ENCODE data around the gene CADM3.

CADM3 gene

GRCh38 chr1:159141584-159142390, 29.6 kb upstream of the CADM3 start:
- no peaks in the 10 kb centered on the region for H3K27me3 ChIP-seq (ENCODE audit: control insufficient read depth, insufficient read depth, low read length)
- H2AFZ ChIP-seq: no peak overlapping the region
- no peaks in the 10 kb centered on the region for H3K79me2 ChIP-seq
- no peak overlapping the region for H3K9ac ChIP-seq
- H3K36me3 ChIP-seq (ENCODE audit: control insufficient read depth, insufficient read depth, low read length): no peaks in the 10 kb centered on the region
- H3K4me1 ChIP-seq: no peaks in the 10 kb centered on the region
- no peak overlapping the region for H3K4me3 ChIP-seq (ENCODE audit: low read depth, low read length)
- H3K4me2 ChIP-seq (ENCODE audit: low read length): no peak overlapping the region
- H3K9me3 ChIP-seq (ENCODE audit: control insufficient read depth, low read length): peaks cover 3% of the 10 kb centered on the region
- no peak overlapping the region for H3K27ac ChIP-seq
- no peak for TF ChIP-seq CTCF (IDR thresholded peaks at IDR 0.05)

GRCh38 chr1:159142391-159142663, 29.1 kb upstream of the CADM3 start:
- Histone ChIP-seq H3K27ac (no peak overlapping the region), H3K27me3 (ENCODE audit: control insufficient read depth, insufficient read depth, low read length) (no peaks in the 10 kb centered on the region), H3K4me3 (ENCODE audit: low read depth, low read length) (no peak overlapping the region), H3K4me1 (no peaks in the 10 kb centered on the region), H3K9ac (no peak overlapping the region), H3K4me2 (ENCODE audit: low read length) (no peak overlapping the region), H3K79me2 (no peaks in the 10 kb centered on the region), H2AFZ (no peak overlapping the region), H3K36me3 (ENCODE audit: control insufficient read depth, insufficient read depth, low read length) (no peaks in the 10 kb centered on the region), H3K9me3 (ENCODE audit: control insufficient read depth, low read length) (peaks cover 3% of the 10 kb centered on the region)
- TF ChIP-seq CTCF (IDR thresholded peaks at IDR 0.05): no peak

GRCh38 chr1:159142726-159143510, 28.5 kb upstream of the CADM3 start:
- Histone ChIP-seq H3K9ac (no peak overlapping the region), H3K9me3 (ENCODE audit: control insufficient read depth, low read length) (peaks cover 3% of the 10 kb centered on the region), H3K79me2 (no peaks in the 10 kb centered on the region), H3K27ac (no peak overlapping the region), H3K36me3 (ENCODE audit: control insufficient read depth, insufficient read depth, low read length) (no peaks in the 10 kb centered on the region), H3K4me1 (no peaks in the 10 kb centered on the region), H3K4me2 (ENCODE audit: low read length) (no peak overlapping the region), H2AFZ (no peak overlapping the region), H3K4me3 (ENCODE audit: low read depth, low read length) (no peak overlapping the region), H3K27me3 (ENCODE audit: control insufficient read depth, insufficient read depth, low read length) (no peaks in the 10 kb centered on the region)
- TF ChIP-seq CTCF (IDR thresholded peaks at IDR 0.05): no peak

- H3K4me2 ChIP-seq (ENCODE audit: low read length): no peak overlapping the region
- TF ChIP-seq CTCF (IDR thresholded peaks at IDR 0.05): no peak
- no peak overlapping the region for H3K9ac ChIP-seq
- no peaks in the 10 kb centered on the region for H3K4me1 ChIP-seq
- no peaks in the 10 kb centered on the region for H3K36me3 ChIP-seq (ENCODE audit: control insufficient read depth, insufficient read depth, low read length)
- H3K4me3 ChIP-seq (ENCODE audit: low read depth, low read length): no peak overlapping the region
- peaks cover 3% of the 10 kb centered on the region for H3K9me3 ChIP-seq (ENCODE audit: control insufficient read depth, low read length)
- H3K27ac ChIP-seq: no peak overlapping the region
- no peak overlapping the region for H2AFZ ChIP-seq
- H3K27me3 ChIP-seq (ENCODE audit: control insufficient read depth, insufficient read depth, low read length): no peaks in the 10 kb centered on the region
- no peaks in the 10 kb centered on the region for H3K79me2 ChIP-seq
Observed at GRCh38 chr1:159144571-159144970, 26.8 kb upstream of the CADM3 start.

Measured in parathyroid adenoma (tissue), 2 donors.